SK-N-MC (cell line): Measurements from ENCODE around the gene KLHL6.

Experiments used
- DNase-seq: peaks from one replicate; pipeline ENCODE4 v3.0.0-alpha.2; 2011; ENCODE audit warnings: low read depth, low spot score
- H3K27ac ChIP-seq: fragments of 200-600 bp; sonication (generic); 2 replicates; pipeline ENCODE4 v1.5.1; 2016; ENCODE audit warnings: mixed run types
- H3K36me3 ChIP-seq: fragments of 200-600 bp; sonication (generic); 2 replicates; pipeline ENCODE4 v1.6.1; 2017; ENCODE audit warnings: antibody characterized with exemption, low read length, mixed read lengths; ENCODE audit not compliant: insufficient read depth
- H3K4me3 ChIP-seq: fragments of 200-600 bp; sonication (generic); 2 replicates; pipeline ENCODE4 v1.5.1; 2016
- H3K9ac ChIP-seq: fragments of 200-600 bp; sonication (generic); 2 replicates; pipeline ENCODE4 v1.8.0; 2017; ENCODE audit warnings: mixed run types, mixed read lengths; ENCODE audit not compliant: insufficient read length
- H3K9me3 ChIP-seq: fragments of 200-600 bp; sonication (generic); 2 replicates; pipeline ENCODE4 v1.6.1; 2017; ENCODE audit warnings: low read depth, mild to moderate bottlenecking, antibody characterized with exemption, low read length, moderate library complexity, mixed read lengths
- EZH2 ChIP-seq: fragments of 200-600 bp; sonication (generic); IDR thresholded peaks from one replicate; pipeline ENCODE4 v1.6.1; 2017; ENCODE audit warnings: antibody characterized with exemption
- FOXP2 ChIP-seq: optimal IDR thresholded peaks from 2 replicates; pipeline ENCODE3; 2011; ENCODE audit warnings: mild to moderate bottlenecking, moderate library complexity; ENCODE audit not compliant: insufficient read depth; ENCODE audit errors: extremely low read length, control extremely low read depth
- POLR2AphosphoS5 ChIP-seq: IDR thresholded peaks from 2 replicates; pipeline ENCODE4 v1.6.1; 2012; ENCODE audit warnings: mild to moderate bottlenecking, low read depth, low read length, borderline replicate concordance

KLHL6 gene

GRCh38 chr3:183506674-183507320 is 48.7 kb downstream of the KLHL6 start:
- DNase-seq, result no peak
- Histone ChIP-seq H3K27ac (no peak overlapping the region), H3K36me3 (no peaks in the 10 kb centered on the region), H3K9ac (no peak overlapping the region), H3K9me3 (no peaks in the 10 kb centered on the region), H3K4me3 (no peak overlapping the region)
- TF ChIP-seq EZH2 (no peak), FOXP2 (no peak), POLR2AphosphoS5 (no peak)

- no peak for TF ChIP-seq POLR2AphosphoS5
- TF ChIP-seq EZH2, result no peak
- no peak for TF ChIP-seq FOXP2
- Histone ChIP-seq H3K9me3 (no peaks in the 10 kb centered on the region), H3K27ac (no peak overlapping the region), H3K4me3 (no peak overlapping the region), H3K36me3 (no peaks in the 10 kb centered on the region), H3K9ac (no peak overlapping the region)
- no peak for DNase-seq
These were observed 50.9 kb downstream of the KLHL6 start for GRCh38 chr3:183504597-183504996.

- H3K27ac ChIP-seq, result no peak overlapping the region
- DNase-seq, result no peak
- no peaks in the 10 kb centered on the region for H3K9me3 ChIP-seq
- H3K4me3 ChIP-seq, result no peak overlapping the region
- no peak for TF ChIP-seq EZH2
- no peak for TF ChIP-seq FOXP2
- no peak for TF ChIP-seq POLR2AphosphoS5
- H3K36me3 ChIP-seq, result no peaks in the 10 kb centered on the region
- no peak overlapping the region for H3K9ac ChIP-seq
These were observed 51.8 kb downstream of the KLHL6 start for GRCh38 chr3:183503746-183504145.

- DNase-seq, result no peak
- no peaks in the 10 kb centered on the region for H3K9me3 ChIP-seq
- no peak overlapping the region for H3K9ac ChIP-seq
- H3K36me3 ChIP-seq, result no peaks in the 10 kb centered on the region
- TF ChIP-seq EZH2, result no peak
- TF ChIP-seq POLR2AphosphoS5, result no peak
- TF ChIP-seq FOXP2, result no peak
- H3K27ac ChIP-seq, result no peak overlapping the region
- no peak overlapping the region for H3K4me3 ChIP-seq
These were observed 53.0 kb downstream of the KLHL6 start for GRCh38 chr3:183502237-183503181.

GRCh38 chr3:183500981-183501704 is 54.4 kb downstream of the KLHL6 start:
- no peaks in the 10 kb centered on the region for H3K36me3 ChIP-seq
- no peak for DNase-seq
- H3K9ac ChIP-seq, result no peak overlapping the region
- no peak overlapping the region for H3K4me3 ChIP-seq
- H3K9me3 ChIP-seq, result no peaks in the 10 kb centered on the region
- no peak for TF ChIP-seq FOXP2
- no peak overlapping the region for H3K27ac ChIP-seq

GRCh38 chr3:183500319-183500718 is 55.2 kb downstream of the KLHL6 start:
- TF ChIP-seq EZH2, result no peak
- TF ChIP-seq FOXP2, result no peak
- TF ChIP-seq POLR2AphosphoS5, result no peak
- no peak overlapping the region for H3K9ac ChIP-seq
- no peak overlapping the region for H3K27ac ChIP-seq
- no peaks in the 10 kb centered on the region for H3K36me3 ChIP-seq
- no peak for DNase-seq
- no peak overlapping the region for H3K4me3 ChIP-seq
- no peaks in the 10 kb centered on the region for H3K9me3 ChIP-seq

- TF ChIP-seq FOXP2 (no peak), EZH2 (no peak), POLR2AphosphoS5 (no peak)
- Histone ChIP-seq H3K9ac (no peak overlapping the region), H3K36me3 (no peaks in the 10 kb centered on the region), H3K9me3 (no peaks in the 10 kb centered on the region), H3K4me3 (no peak overlapping the region), H3K27ac (no peak overlapping the region)
- DNase-seq, result no peak
These were observed 56.9 kb downstream of the KLHL6 start for GRCh38 chr3:183498634-183499033.

- Histone ChIP-seq H3K4me3 (no peak overlapping the region), H3K9me3 (no peaks in the 10 kb centered on the region), H3K36me3 (no peaks in the 10 kb centered on the region), H3K9ac (no peak overlapping the region), H3K27ac (no peak overlapping the region)
- no peak for DNase-seq
- TF ChIP-seq EZH2 (no peak), POLR2AphosphoS5 (no peak)
These were observed 58.2 kb downstream of the KLHL6 start for GRCh38 chr3:183497313-183497712.
